Upper lobe of right lung (tissue), 1 donor: ENCODE measurements around the gene FAM131B. TPM values are rescaled to one million over a fixed set of nuclear protein-coding genes. Genes with fewer than 3 reads are reported as not detected.

Source experiments
- ATAC-seq: fragments of 200-7000 bp; cut with Tn5 transposase; one replicate; pipeline ENCODE4 v1.9.1; 2020; ENCODE audit warnings: mild to moderate bottlenecking, moderate library complexity
- DNase-seq: peaks from one replicate; pipeline ENCODE4 v3.0.0-alpha.2; 2020
- H3K27ac ChIP-seq: fragments of 200-600 bp; one replicate; pipeline ENCODE4 v1.8.0; 2022
- H3K27me3 ChIP-seq: fragments of 200-600 bp; one replicate; pipeline ENCODE4 v1.8.0; 2022; ENCODE audit warnings: mild to moderate bottlenecking
- H3K36me3 ChIP-seq: fragments of 200-600 bp; one replicate; pipeline ENCODE4 v1.8.0; 2022
- H3K4me1 ChIP-seq: fragments of 200-600 bp; one replicate; pipeline ENCODE4 v1.8.0; 2022
- H3K4me3 ChIP-seq: fragments of 200-600 bp; one replicate; pipeline ENCODE4 v1.8.0; 2022; ENCODE audit warnings: mild to moderate bottlenecking
- H3K9me3 ChIP-seq: fragments of 200-600 bp; one replicate; pipeline ENCODE4 v1.8.0; 2022
- intact Hi-C: fragments of 100-400 bp; cut with DNase I; formaldehyde crosslinking; loops from one replicate; pipeline ENCODE4 v1.11.0; 2022
- total RNA-seq: library from RNA; stranded (reverse); fragmentation: NEBNext Ultra II Directional; extraction: Animal tissue kit (Norgen Biotek cat#: 25700); gene quantifications from one replicate; pipeline ENCODE4 v1.2.1, GENCODE V29; 2021
- TF ChIP-seq, protein P1 (sequence below): fragments of 200-600 bp; IDR thresholded peaks from one replicate; pipeline ENCODE4 v1.8.0; 2022; ENCODE audit warnings: antibody characterized with exemption
- donor health status: DM: no; HTN: yes; CAD: no; lungs with severe emphysema.

The FAM131B gene
- total RNA-seq, 1 donor from 2014 or later = 0.90 TPM

DNA sequence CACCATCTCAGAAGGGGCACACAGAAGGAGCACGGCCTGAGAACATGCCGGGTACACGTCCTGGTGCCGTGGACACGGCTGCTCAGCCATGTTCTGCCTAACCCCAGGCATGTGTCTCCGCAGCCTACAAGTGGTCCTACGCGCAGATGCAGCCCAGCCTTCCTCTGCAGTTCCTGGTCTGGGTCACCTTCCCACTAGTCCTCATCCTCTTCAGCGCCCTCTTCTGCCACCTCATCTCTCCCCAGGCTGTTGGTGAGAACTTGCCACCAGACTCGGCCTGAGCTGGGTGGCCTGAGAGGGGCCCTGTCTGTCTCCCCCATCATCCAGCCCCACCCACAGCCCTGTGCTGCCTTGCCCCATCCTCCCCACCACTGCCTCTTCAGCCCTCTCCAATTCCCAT is 41.3 kb downstream of the FAM131B start:
- H3K27ac ChIP-seq = no peak overlapping the region
- no peak for ATAC-seq
- intact Hi-C loops = no loop called here

DNA sequence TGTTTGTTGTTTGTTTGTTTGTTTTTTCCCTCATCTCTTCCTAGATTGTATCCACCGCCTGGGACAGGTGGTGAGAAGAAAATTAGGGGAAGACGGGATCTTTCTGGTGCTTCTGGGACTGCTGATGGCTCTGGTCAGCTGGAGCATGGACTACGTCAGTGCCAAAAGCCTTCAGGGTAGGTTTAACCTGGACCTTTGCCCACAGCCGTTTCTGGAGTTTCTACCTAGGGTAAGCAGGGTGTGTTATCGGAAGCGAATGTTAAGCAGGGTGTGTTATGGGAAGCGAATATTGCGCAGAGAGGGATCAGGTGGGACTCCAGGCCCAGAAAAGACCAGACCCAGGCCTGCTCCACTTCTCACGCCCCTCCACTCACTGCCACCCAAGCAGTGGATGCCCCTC is 41.9 kb downstream of the FAM131B start:
- Histone ChIP-seq H3K36me3 (no peaks in the 10 kb centered on the region), H3K27me3 (no peaks in the 10 kb centered on the region), H3K4me1 (no peaks in the 10 kb centered on the region), H3K27ac (no peak overlapping the region), H3K4me3 (no peak overlapping the region), H3K9me3 (no peaks in the 10 kb centered on the region)
- DNase-seq = no peak
- no peak for ATAC-seq
- intact Hi-C loops = no loop called here
- TF ChIP-seq, protein P1, sequence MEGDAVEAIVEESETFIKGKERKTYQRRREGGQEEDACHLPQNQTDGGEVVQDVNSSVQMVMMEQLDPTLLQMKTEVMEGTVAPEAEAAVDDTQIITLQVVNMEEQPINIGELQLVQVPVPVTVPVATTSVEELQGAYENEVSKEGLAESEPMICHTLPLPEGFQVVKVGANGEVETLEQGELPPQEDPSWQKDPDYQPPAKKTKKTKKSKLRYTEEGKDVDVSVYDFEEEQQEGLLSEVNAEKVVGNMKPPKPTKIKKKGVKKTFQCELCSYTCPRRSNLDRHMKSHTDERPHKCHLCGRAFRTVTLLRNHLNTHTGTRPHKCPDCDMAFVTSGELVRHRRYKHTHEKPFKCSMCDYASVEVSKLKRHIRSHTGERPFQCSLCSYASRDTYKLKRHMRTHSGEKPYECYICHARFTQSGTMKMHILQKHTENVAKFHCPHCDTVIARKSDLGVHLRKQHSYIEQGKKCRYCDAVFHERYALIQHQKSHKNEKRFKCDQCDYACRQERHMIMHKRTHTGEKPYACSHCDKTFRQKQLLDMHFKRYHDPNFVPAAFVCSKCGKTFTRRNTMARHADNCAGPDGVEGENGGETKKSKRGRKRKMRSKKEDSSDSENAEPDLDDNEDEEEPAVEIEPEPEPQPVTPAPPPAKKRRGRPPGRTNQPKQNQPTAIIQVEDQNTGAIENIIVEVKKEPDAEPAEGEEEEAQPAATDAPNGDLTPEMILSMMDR = no peak

More for the DNA sequence above, 41.3 kb downstream of the FAM131B start:
- Histone ChIP-seq H3K36me3 (no peaks in the 10 kb centered on the region), H3K4me3 (no peak overlapping the region), H3K27me3 (no peaks in the 10 kb centered on the region), H3K4me1 (no peaks in the 10 kb centered on the region), H3K9me3 (no peaks in the 10 kb centered on the region)
- no peak for DNase-seq
- TF ChIP-seq, protein P1 = no peak

- Histone ChIP-seq H3K4me1 (no peaks in the 10 kb centered on the region), H3K27ac (no peak overlapping the region), H3K9me3 (no peaks in the 10 kb centered on the region), H3K27me3 (no peaks in the 10 kb centered on the region), H3K36me3 (no peaks in the 10 kb centered on the region), H3K4me3 (no peak overlapping the region)
- TF ChIP-seq, protein P1 = no peak
- ATAC-seq (peak; percentile 31), DNase-seq (no peak)
- intact Hi-C loops = no loop called here
Observed at GRCh38 chr7:143318661-143319060, 43.9 kb downstream of the FAM131B start.

- intact Hi-C loops = no loop called here
- ATAC-seq (peak; percentile 54), DNase-seq (no peak)
- no peaks in the 10 kb centered on the region for H3K36me3 ChIP-seq
- no peaks in the 10 kb centered on the region for H3K27me3 ChIP-seq
- H3K27ac ChIP-seq = no peak overlapping the region
- no peaks in the 10 kb centered on the region for H3K9me3 ChIP-seq
- TF ChIP-seq, protein P1 = no peak
- no peaks in the 10 kb centered on the region for H3K4me1 ChIP-seq
- H3K4me3 ChIP-seq = no peak overlapping the region
Observed at GRCh38 chr7:143316492-143316891, 46.0 kb downstream of the FAM131B start.

DNA sequence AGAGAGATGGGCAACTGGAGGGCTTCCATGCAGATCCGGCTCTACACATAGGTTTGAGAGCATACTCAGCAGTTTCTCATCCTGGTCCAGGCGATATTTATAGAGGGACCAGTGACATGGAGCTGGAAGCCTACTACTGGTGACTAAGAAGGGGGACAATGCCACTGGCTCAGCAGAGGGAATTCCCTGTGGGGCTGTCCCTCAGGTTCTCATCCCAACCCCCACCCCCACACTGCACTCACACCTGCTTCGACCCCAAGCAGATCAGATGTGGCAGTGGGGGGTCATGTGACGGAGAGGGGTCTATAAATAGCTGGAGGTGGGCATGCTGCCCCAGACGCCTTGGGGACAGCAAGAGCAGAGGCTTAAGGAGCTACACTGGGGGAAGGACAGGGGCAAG is 46.7 kb downstream of the FAM131B start, which contains the start of gene CLCN1:
Gene CLCN1, plus strand, starts transcription at position 336 of the 400 bp plus-strand sequence. CDS start 102 bp downstream, outside the sequence.
- Histone ChIP-seq H3K27me3 (no peaks in the 10 kb centered on the region), H3K36me3 (no peaks in the 10 kb centered on the region), H3K4me1 (no peaks in the 10 kb centered on the region), H3K27ac (no peak within 1 kb of the TSS), H3K4me3 (no peak within 1 kb of the TSS), H3K9me3 (no peaks in the 10 kb centered on the region)
- no peak for DNase-seq
- TF ChIP-seq, protein P1 = no peak
- intact Hi-C loops = no loop called here
- ATAC-seq = no peak

DNA sequence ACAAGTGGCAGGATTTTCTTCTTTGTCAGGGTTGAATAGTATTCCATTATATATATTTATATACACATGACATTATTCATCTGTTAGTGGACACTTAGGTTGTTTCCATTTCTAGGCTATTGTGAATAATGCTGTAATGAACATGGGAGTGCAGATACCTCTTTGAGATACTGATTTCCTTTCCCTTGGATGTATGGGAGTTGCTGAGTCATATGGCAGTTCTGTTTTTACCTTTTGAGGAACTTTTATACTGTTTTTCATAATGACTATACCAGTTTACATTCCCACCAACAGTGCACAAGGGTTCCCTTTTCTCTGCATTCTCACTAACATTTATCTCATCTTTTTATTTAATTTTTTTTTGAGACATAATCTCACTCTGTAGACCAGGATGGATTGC is 48.4 kb downstream of the FAM131B start:
- intact Hi-C loops = no loop called here
- TF ChIP-seq, protein P1 = no peak

More for the DNA sequence above, 48.4 kb downstream of the FAM131B start:
- H3K4me3 ChIP-seq = no peak overlapping the region
- DNase-seq (no peak), ATAC-seq (no peak)
- no peaks in the 10 kb centered on the region for H3K36me3 ChIP-seq
- H3K27ac ChIP-seq = no peak overlapping the region
- H3K9me3 ChIP-seq = no peaks in the 10 kb centered on the region
- H3K27me3 ChIP-seq = no peaks in the 10 kb centered on the region
- no peaks in the 10 kb centered on the region for H3K4me1 ChIP-seq
